ENCODE measurements around the gene PRKCE. TPM values are rescaled to one million over a fixed set of nuclear protein-coding genes. Genes with fewer than 3 reads are reported as not detected.

The PRKCE gene
- polyA plus RNA-seq, 1 of the 3 experiments (the other 2 are of a cell fraction) = 16.3 TPM

DNA sequence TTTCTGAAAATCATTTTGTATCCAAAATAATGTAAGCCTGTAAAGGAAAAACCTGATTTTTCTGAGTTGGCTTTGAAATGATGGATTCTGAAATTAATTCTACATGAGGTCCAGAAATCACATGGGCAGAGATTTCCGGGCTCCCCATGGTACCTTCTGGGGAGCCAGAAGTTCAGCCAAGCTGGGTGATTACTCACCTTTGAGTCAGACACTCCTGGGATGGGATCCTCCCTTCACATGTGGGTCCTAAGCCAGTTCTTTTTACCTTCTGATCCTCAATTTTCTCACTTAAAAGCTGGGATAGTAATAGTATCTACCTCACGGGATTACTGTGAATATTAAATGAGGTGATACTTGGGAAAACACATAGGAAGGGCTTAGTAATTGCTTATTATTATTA is 465.9 kb downstream of the PRKCE start:
- Histone ChIP-seq H3K36me3 (replicated peaks in 1 of 2; ENCODE audit: control insufficient read depth in 1 of 2, insufficient read depth in 2 of 2, low read length in 1 of 2) (peaks cover 0 to under 1% of the 10 kb centered on the region in 2 experiments), H3K4me3 (ENCODE audit: low read depth in 2 of 2, low read length in 1 of 2) (no peak overlapping the region), H2AFZ (ENCODE audit: low read depth) (no peak overlapping the region), H3K27me3 (ENCODE audit: insufficient read depth) (no peaks in the 10 kb centered on the region), H3K9me2 (no peaks in the 10 kb centered on the region), H3K27ac (ENCODE audit: low read depth in 2 of 2, low read length in 1 of 2) (peak overlapping the region; percentile 22 to 49), H3K9ac (no peak overlapping the region), H3K79me2 (ENCODE audit: insufficient read depth) (peaks cover 36% of the 10 kb centered on the region; the same call in 1 of the 2 replicates), H3F3A (replicated peaks; ENCODE audit: insufficient read depth) (no peaks in the 10 kb centered on the region), H3K4me2 (no peak overlapping the region), H3K4me1 (ENCODE audit: control insufficient read depth in 1 of 2, insufficient read depth in 2 of 2, low read depth in 1 of 2, low read length in 1 of 2) (peaks cover 19 to 34% of the 10 kb centered on the region in 2 experiments), H3K9me3 (no peaks in the 10 kb centered on the region), H4K20me1 (ENCODE audit: insufficient read depth) (no peaks in the 10 kb centered on the region)
- ChIA-PET CTCF (interaction anchor here (1.1 to 1.6 kb wide), 4 partner anchors 10 to 232 kb away, joined by 3 to 8 read pairs (median 4); no protein-coding TSS in a partner anchor), POLR2A (no interaction called here)
- WGBS (ENCODE audit: low lambda C conversion rate) = 50% methylated on average over 2 of the region's 2 CpGs
- TF ChIP-seq EP300 (IDR thresholded peaks at IDR 0.05; ENCODE audit: borderline replicate concordance in 1 of 2, low read depth in 1 of 2, low read length in 1 of 2) (peak in 1 of 2 experiments; percentile 56; a peak in 1 of 4 replicates), NRF1 (IDR thresholded peaks at IDR 0.05; ENCODE audit: low read depth, low read length) (no peak), NFIC (IDR thresholded peaks at IDR 0.05; ENCODE audit: borderline replicate concordance) (peak; percentile 61; the same call in 1 of the 2 replicates), GATA2 (CRISPR knock-in tag; IDR thresholded peaks at IDR 0.05) (no peak), RXRA (IDR thresholded peaks at IDR 0.05; ENCODE audit: borderline replicate concordance, low read depth) (peak; percentile 70; the same call in 1 of the 2 replicates), TEAD4 (IDR thresholded peaks at IDR 0.05; ENCODE audit: borderline replicate concordance, insufficient read depth) (0 out of 2 replicates have a peak, but pooled peaks have one; percentile 26), FOXJ3 (CRISPR knock-in tag; IDR thresholded peaks at IDR 0.05) (no peak), ELF1 (IDR thresholded peaks at IDR 0.05) (no peak), MXI1 (IDR thresholded peaks at IDR 0.05; ENCODE audit: low read depth, low read length) (no peak), JUND (IDR thresholded peaks at IDR 0.05) (peak; percentile 54), SIN3A (IDR thresholded peaks at IDR 0.05; ENCODE audit: borderline replicate concordance, low read depth, low read length) (no peak), TCF12 (IDR thresholded peaks at IDR 0.05) (peak; percentile 75), POLR2AphosphoS5 (IDR thresholded peaks at IDR 0.05; ENCODE audit: low read depth, low read length) (peak; percentile 28; the same call in 1 of the 2 replicates), EZH2phosphoT487 (IDR thresholded peaks at IDR 0.05; ENCODE audit: borderline replicate concordance, low read depth) (no peak), FOSL2 (IDR thresholded peaks at IDR 0.05; ENCODE audit: borderline replicate concordance, low read depth) (peak; percentile 88), SMC3 (IDR thresholded peaks at IDR 0.05; ENCODE audit: low read depth, low read length) (no peak)
- TF ChIP-seq, protein P1, sequence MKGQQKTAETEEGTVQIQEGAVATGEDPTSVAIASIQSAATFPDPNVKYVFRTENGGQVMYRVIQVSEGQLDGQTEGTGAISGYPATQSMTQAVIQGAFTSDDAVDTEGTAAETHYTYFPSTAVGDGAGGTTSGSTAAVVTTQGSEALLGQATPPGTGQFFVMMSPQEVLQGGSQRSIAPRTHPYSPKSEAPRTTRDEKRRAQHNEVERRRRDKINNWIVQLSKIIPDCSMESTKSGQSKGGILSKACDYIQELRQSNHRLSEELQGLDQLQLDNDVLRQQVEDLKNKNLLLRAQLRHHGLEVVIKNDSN (IDR thresholded peaks at IDR 0.05; ENCODE audit: borderline replicate concordance, low read depth) = peak; percentile 74; the same call in 1 of the 2 replicates
- TF ChIP-seq, protein P2, sequence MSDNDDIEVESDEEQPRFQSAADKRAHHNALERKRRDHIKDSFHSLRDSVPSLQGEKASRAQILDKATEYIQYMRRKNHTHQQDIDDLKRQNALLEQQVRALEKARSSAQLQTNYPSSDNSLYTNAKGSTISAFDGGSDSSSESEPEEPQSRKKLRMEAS (IDR thresholded peaks at IDR 0.05; ENCODE audit: low read depth) = 0 out of 2 replicates have a peak, but pooled peaks have one; percentile 43
- TF ChIP-seq, protein P3, sequence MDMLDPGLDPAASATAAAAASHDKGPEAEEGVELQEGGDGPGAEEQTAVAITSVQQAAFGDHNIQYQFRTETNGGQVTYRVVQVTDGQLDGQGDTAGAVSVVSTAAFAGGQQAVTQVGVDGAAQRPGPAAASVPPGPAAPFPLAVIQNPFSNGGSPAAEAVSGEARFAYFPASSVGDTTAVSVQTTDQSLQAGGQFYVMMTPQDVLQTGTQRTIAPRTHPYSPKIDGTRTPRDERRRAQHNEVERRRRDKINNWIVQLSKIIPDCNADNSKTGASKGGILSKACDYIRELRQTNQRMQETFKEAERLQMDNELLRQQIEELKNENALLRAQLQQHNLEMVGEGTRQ (IDR thresholded peaks at IDR 0.05; ENCODE audit: borderline replicate concordance, low read depth, low read length) = no peak
- TF ChIP-seq, protein P4, sequence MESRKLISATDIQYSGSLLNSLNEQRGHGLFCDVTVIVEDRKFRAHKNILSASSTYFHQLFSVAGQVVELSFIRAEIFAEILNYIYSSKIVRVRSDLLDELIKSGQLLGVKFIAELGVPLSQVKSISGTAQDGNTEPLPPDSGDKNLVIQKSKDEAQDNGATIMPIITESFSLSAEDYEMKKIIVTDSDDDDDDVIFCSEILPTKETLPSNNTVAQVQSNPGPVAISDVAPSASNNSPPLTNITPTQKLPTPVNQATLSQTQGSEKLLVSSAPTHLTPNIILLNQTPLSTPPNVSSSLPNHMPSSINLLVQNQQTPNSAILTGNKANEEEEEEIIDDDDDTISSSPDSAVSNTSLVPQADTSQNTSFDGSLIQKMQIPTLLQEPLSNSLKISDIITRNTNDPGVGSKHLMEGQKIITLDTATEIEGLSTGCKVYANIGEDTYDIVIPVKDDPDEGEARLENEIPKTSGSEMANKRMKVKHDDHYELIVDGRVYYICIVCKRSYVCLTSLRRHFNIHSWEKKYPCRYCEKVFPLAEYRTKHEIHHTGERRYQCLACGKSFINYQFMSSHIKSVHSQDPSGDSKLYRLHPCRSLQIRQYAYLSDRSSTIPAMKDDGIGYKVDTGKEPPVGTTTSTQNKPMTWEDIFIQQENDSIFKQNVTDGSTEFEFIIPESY (IDR thresholded peaks at IDR 0.05; ENCODE audit: borderline replicate concordance, low read depth) = no peak
- TF ChIP-seq, protein P5, sequence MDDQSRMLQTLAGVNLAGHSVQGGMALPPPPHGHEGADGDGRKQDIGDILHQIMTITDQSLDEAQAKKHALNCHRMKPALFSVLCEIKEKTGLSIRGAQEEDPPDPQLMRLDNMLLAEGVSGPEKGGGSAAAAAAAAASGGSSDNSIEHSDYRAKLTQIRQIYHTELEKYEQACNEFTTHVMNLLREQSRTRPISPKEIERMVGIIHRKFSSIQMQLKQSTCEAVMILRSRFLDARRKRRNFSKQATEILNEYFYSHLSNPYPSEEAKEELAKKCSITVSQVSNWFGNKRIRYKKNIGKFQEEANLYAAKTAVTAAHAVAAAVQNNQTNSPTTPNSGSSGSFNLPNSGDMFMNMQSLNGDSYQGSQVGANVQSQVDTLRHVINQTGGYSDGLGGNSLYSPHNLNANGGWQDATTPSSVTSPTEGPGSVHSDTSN (IDR thresholded peaks at IDR 0.05) = peak; percentile 90
- TF ChIP-seq, protein P6, sequence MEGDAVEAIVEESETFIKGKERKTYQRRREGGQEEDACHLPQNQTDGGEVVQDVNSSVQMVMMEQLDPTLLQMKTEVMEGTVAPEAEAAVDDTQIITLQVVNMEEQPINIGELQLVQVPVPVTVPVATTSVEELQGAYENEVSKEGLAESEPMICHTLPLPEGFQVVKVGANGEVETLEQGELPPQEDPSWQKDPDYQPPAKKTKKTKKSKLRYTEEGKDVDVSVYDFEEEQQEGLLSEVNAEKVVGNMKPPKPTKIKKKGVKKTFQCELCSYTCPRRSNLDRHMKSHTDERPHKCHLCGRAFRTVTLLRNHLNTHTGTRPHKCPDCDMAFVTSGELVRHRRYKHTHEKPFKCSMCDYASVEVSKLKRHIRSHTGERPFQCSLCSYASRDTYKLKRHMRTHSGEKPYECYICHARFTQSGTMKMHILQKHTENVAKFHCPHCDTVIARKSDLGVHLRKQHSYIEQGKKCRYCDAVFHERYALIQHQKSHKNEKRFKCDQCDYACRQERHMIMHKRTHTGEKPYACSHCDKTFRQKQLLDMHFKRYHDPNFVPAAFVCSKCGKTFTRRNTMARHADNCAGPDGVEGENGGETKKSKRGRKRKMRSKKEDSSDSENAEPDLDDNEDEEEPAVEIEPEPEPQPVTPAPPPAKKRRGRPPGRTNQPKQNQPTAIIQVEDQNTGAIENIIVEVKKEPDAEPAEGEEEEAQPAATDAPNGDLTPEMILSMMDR (IDR thresholded peaks at IDR 0.05) = no peak
- no peak for DNase-seq

All from SK-N-SH (cell line).